ENCODE data around the gene RCOR1.

Gene RCOR1

GRCh38 chr14:102606296-102606695 is 13.8 kb downstream of the RCOR1 start:
- no peak for TF ChIP-seq CTCF (IDR thresholded peaks at IDR 0.05)

- no peak for TF ChIP-seq CTCF (IDR thresholded peaks at IDR 0.05)
Measured at GRCh38 chr14:102608064-102608446, 15.6 kb downstream of the RCOR1 start.

GRCh38 chr14:102610968-102611811 is 18.7 kb downstream of the RCOR1 start:
- no peak for TF ChIP-seq CTCF (IDR thresholded peaks at IDR 0.05)

- no peak for TF ChIP-seq CTCF (IDR thresholded peaks at IDR 0.05)
Measured at GRCh38 chr14:102616318-102616717, 23.9 kb downstream of the RCOR1 start.

GRCh38 chr14:102616799-102617198 is 24.4 kb downstream of the RCOR1 start:
- TF ChIP-seq CTCF (IDR thresholded peaks at IDR 0.05), result no peak

GRCh38 chr14:102620413-102620812 is 28.0 kb downstream of the RCOR1 start:
- TF ChIP-seq CTCF (IDR thresholded peaks at IDR 0.05), result no peak

GRCh38 chr14:102622262-102622885 is 29.9 kb downstream of the RCOR1 start:
- TF ChIP-seq CTCF (IDR thresholded peaks at IDR 0.05), result no peak

Data from LNCAP (cell line).